Tibial artery (tissue), 4 donors: ENCODE data around the gene SGSM2.

ENCODE experiments used
- DNase-seq, 2 donors: peaks; one replicate each; pipeline ENCODE4 v3.0.0-alpha.2; 2019
- H3K27ac ChIP-seq, 2 donors: fragments of 200-600 bp; sonication (generic) in 1 of 2; 1 replicate in 1 of 2; 2 replicates in 1 of 2; pipeline ENCODE4 v1.5.1; 2018 to 2019; ENCODE audit warnings: mild to moderate bottlenecking in 1 of 2
- H3K27me3 ChIP-seq, 2 donors: fragments of 200-600 bp; sonication (generic) in 1 of 2; one replicate each; pipeline versions ENCODE4 v1.5.1 to v1.6.0; 2016 to 2019
- H3K36me3 ChIP-seq, 3 donors: fragments of 200-600 bp; sonication (generic) in 2 of 3; one replicate each; pipeline ENCODE4 v1.5.1; 2016 to 2019; ENCODE audit warnings: mild to moderate bottlenecking in 2 of 3
- H3K4me1 ChIP-seq, 4 donors: fragments of 200-600 bp; sonication (generic) in 2 of 4; 1 replicate in 3 of 4; 2 replicates in 1 of 4; pipeline ENCODE4 v1.5.1; 2016 to 2019
- H3K4me3 ChIP-seq, 2 donors: fragments of 200-600 bp; sonication (generic) in 1 of 2; 1 replicate in 1 of 2; 2 replicates in 1 of 2; pipeline ENCODE4 v1.5.1; 2018 to 2019; ENCODE audit warnings: mild to moderate bottlenecking in 2 of 2
- H3K9me3 ChIP-seq, 3 donors: fragments of 200-600 bp; sonication (generic) in 1 of 3; one replicate each; pipeline ENCODE4 v1.5.1; 2016 to 2019
- CTCF ChIP-seq, 2 experiments: fragments of 200-600 bp in 1 of 2; fragments of 450-650 bp in 1 of 2; IDR thresholded peaks; one replicate each; pipeline ENCODE4 v1.5.1; 2017 to 2019; ENCODE audit warnings: antibody characterized with exemption in 2 of 2, mild to moderate bottlenecking in 1 of 2, moderate library complexity in 1 of 2
- intact Hi-C: fragments of 100-400 bp; cut with DNase I; formaldehyde crosslinking; loops from one replicate; pipeline ENCODE4 v1.15.0; 2023; ENCODE audit warnings: low total_unique reads

The SGSM2 gene

DNA sequence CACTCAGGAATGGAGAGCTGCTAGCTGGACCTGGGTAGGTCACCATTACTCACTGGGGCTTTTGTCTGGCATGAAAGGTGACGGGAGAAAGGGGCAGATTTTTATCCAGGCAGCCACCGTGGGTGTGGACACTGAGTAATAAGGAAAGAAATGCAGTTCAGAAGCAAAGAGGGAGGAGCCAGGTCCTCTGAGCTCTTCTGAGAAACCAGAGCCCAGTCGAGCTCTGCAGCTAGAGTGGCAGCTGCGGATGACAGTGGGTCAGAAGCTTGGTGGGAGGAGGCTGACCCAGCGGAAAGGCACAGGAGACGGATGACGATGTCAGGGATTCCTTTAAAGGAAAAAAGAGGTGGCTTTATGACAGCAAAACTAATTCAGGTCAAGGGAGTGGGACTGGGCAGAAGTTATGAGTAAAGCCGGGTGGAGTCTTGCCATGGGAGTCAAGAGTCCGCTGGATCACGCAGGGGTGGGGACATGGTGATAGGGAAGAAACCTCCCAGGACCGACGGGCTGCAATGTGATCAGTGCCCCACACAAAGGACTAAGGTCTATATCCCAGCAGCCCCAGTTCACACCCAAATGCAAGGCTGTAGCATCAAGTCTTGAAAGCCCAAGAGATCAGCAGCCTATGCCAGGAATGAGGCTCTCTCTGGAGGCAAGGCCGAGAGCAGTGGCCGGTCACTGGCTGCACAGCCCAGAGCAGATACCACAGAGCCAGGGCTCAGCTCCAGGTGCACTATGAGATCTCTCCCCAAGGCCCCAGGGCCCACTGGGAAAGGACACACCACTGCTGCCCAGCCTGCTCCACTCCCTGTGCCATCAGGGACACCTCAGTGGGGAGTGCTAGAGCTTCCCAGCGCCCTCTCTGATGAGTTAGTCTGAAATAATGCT is 69.8 kb downstream of the SGSM2 start:
- Histone ChIP-seq H3K4me1 (peaks cover 0 to 62% (median 45%) of the 10 kb centered on the region in 4 donors), H3K36me3 (no peaks in the 10 kb centered on the region), H3K4me3 (peak overlapping the region; percentile 5 to 9), H3K9me3 (no peaks in the 10 kb centered on the region), H3K27me3 (no peaks in the 10 kb centered on the region), H3K27ac (peak overlapping the region; percentile 91)
- TF ChIP-seq CTCF (IDR thresholded peaks at IDR 0.05) = no peak
- peak; percentile 84 to 95 for DNase-seq
- intact Hi-C loops = no loop called here

DNA sequence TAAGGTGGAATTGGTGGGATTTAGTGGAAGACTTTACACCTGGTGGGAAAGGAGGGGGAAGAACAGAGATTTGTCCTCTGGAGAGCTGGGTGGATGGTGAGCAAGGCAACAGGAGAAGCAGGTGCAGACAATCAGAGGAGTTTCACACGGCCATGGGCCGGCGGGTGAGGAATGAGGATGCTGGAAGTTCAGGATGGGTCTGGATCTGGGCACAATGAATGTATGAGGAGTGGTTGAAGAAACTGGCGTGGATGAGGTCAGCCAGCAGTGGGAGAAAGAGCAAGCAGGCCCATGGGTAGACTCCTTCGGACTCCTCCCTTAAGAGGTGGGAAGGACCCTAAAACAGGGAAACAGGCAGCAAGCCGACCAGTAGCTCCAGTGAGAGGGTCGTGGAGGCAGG is 73.7 kb downstream of the SGSM2 start:
- DNase-seq = no peak
- no peaks in the 10 kb centered on the region for H3K9me3 ChIP-seq
- TF ChIP-seq CTCF (IDR thresholded peaks at IDR 0.05) = no peak
- peak overlapping the region in 1 of 2 donors; percentile 68 for H3K27ac ChIP-seq
- H3K4me3 ChIP-seq = no peak overlapping the region
- intact Hi-C loops = no loop called here
- no peaks in the 10 kb centered on the region for H3K27me3 ChIP-seq
- no peaks in the 10 kb centered on the region for H3K36me3 ChIP-seq
- H3K4me1 ChIP-seq = peaks cover 0 to 44% (median 32%) of the 10 kb centered on the region in 4 donors

GRCh38 chr17:2412561-2413021 is 75.3 kb downstream of the SGSM2 start:
- DNase-seq = peak; percentile 41 to 89
- TF ChIP-seq CTCF (IDR thresholded peaks at IDR 0.05) = no peak
- Histone ChIP-seq H3K27me3 (no peaks in the 10 kb centered on the region), H3K4me3 (no peak overlapping the region), H3K9me3 (no peaks in the 10 kb centered on the region), H3K27ac (peak overlapping the region; percentile 68 to 83), H3K36me3 (no peaks in the 10 kb centered on the region), H3K4me1 (peaks cover 0 to 33% (median 17%) of the 10 kb centered on the region in 4 donors)
- intact Hi-C loops = no loop called here

DNA sequence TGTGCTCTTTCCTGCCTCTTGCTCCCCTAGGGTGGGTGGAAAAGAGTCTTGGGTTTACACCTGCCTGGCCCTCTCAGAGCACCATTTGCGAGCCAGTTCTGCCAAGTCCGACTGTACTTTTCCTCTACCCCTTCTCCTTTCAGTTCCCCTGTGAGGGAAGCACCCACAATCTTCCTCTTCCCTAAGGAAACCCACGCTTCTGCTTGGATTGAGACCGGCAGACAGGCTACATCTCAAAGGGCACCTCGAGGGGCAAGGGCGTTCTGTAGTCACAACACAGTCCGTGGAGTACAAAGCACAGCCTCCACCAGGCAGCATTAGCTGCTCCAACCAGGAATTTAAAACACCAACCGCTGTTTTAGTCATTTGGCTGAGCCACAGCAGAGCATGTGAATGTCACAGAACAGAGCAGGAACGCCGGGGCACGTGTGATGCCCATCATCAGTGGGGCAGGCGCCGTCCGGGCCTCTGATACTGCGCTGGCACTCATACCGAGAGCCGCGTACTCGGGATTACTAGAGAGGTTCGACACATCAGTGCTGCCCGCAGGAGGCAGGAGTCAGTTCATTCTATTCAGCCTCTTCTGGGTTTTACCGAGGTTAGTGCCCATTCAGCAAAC is 77.3 kb downstream of the SGSM2 start:
- intact Hi-C loops = no loop called here
- peak in 1 of 2 donors; percentile 66 for DNase-seq

DNA sequence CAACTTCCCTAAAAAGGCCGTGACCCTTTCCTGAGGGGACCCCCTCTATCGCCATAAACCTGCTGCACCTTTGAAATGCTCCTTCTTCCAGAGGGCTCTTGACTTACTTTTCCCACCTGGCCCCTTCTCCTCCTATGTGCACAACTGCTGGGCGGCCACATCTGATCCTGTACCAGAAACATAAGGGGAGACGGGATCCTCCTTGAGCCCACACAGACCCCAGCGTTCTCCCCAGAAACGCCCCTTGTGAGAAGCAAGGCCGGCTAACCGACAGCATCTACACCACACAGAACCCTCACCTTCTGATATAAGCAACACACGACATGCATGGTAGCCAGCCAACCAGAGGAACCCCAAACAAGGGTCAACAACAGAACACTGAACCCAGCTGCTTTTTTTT is 77.8 kb downstream of the SGSM2 start:
- Histone ChIP-seq H3K36me3 (peaks cover 0 to 20% (median 3%) of the 10 kb centered on the region in 3 donors), H3K4me1 (peaks cover 0 to 34% (median 13%) of the 10 kb centered on the region in 4 donors), H3K9me3 (no peaks in the 10 kb centered on the region), H3K27ac (no peak overlapping the region), H3K4me3 (no peak overlapping the region), H3K27me3 (no peaks in the 10 kb centered on the region)
- intact Hi-C loops = no loop called here
- TF ChIP-seq CTCF (IDR thresholded peaks at IDR 0.05) = no peak
- DNase-seq = peak in 1 of 2 donors; percentile 65

More for the DNA sequence above, 77.3 kb downstream of the SGSM2 start:
- TF ChIP-seq CTCF (IDR thresholded peaks at IDR 0.05) = no peak
- Histone ChIP-seq H3K4me1 (peaks cover 0 to 33% (median 13%) of the 10 kb centered on the region in 4 donors), H3K27ac (peak overlapping the region in 1 of 2 donors; percentile 83), H3K36me3 (peaks cover 0 to 15% (median 0%) of the 10 kb centered on the region in 3 donors), H3K9me3 (no peaks in the 10 kb centered on the region), H3K27me3 (no peaks in the 10 kb centered on the region), H3K4me3 (no peak overlapping the region)
